Mesothelial cell of epicardium (in vitro differentiated cells): ENCODE measurements around the gene SP140L. TPM values are rescaled to one million over a fixed set of nuclear protein-coding genes. Genes with fewer than 3 reads are reported as not detected.
A peak's percentile ranks its signal among the peaks of the same experiment; 100 is the strongest.

ENCODE experiments used
- DNase-seq, 2 experiments: peaks; one replicate each; pipeline ENCODE4 v3.0.0; 2021; ENCODE audit warnings: low spot score in 2 of 2; ENCODE audit not compliant: unreplicated experiment in 2 of 2
- H3K27ac Mint-ChIP-seq: 2 replicates; pipeline ENCODE4 v1.8.0; 2021; ENCODE audit warnings: mixed read lengths
- H3K27me3 Mint-ChIP-seq: 2 replicates; pipeline ENCODE4 v1.8.0; 2021; ENCODE audit warnings: low read depth, mixed read lengths
- H3K36me3 Mint-ChIP-seq: 2 replicates; pipeline ENCODE4 v1.8.0; 2021; ENCODE audit warnings: mixed read lengths
- H3K4me1 Mint-ChIP-seq: 2 replicates; pipeline ENCODE4 v1.8.0; 2021; ENCODE audit warnings: mixed read lengths
- H3K4me3 Mint-ChIP-seq: 2 replicates; pipeline ENCODE4 v1.8.0; 2021; ENCODE audit warnings: mild to moderate bottlenecking, moderate library complexity, mixed read lengths
- H3K9me3 Mint-ChIP-seq: 2 replicates; pipeline ENCODE4 v1.8.0; 2021; ENCODE audit warnings: mixed read lengths
- total RNA-seq: library from RNA; stranded (reverse); gene quantifications from 3 replicates; pipeline ENCODE4 v1.2.1, GENCODE V29; 2021
- TF ChIP-seq, protein P1 (sequence below): fragments of 200-600 bp; sonication (generic); IDR thresholded peaks from one replicate; pipeline ENCODE4 v1.5.0; 2021; ENCODE audit warnings: antibody characterized with exemption; ENCODE audit not compliant: unreplicated experiment

SP140L gene
- total RNA-seq, 1 donor from 2014 or later, result 7.2 TPM

DNA sequence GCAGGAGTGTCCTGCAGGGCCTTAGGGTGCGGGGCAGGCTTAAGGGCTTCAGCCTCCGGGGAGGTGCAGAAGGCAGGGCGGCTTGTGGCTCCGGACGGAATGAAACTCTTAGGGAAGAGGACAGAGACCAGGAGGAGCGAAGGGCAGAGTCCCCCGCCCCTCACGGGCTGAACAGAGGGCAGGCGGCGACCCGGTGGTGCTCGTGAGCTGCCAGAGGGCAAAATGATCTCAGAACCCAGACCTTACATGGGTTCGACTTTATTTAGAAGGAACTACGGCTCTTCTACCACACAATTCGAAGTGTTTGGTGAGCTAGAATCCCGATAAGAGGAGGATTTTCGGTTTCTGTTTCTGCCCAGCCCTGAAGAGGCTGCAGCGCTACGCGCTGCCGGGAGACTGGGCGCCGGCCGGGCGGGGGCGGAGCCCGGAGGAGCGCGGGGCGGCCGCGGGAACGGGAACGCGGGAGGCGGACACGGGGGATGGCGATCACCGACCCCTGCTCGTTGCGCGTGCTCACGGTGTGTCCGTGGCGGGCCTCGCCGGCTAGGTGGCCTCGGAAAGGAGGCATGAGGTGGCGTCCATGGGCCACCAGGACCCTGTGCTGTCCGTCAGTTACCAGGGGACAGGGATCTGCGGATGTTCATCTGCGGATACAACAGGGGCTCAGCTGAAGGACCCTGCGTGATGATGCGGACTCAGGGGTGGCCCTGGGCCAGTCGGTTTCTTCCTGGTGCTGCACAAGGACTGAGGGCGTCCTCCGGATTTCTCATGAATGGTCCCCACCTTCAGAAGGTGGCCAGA lies 84.8 kb downstream of the SP140L start:
- DNase-seq, result peak in 1 of 2 experiments; percentile 73
- peaks cover 20% of the 10 kb centered on the region for H3K4me1 Mint-ChIP-seq
- TF ChIP-seq, protein P1, sequence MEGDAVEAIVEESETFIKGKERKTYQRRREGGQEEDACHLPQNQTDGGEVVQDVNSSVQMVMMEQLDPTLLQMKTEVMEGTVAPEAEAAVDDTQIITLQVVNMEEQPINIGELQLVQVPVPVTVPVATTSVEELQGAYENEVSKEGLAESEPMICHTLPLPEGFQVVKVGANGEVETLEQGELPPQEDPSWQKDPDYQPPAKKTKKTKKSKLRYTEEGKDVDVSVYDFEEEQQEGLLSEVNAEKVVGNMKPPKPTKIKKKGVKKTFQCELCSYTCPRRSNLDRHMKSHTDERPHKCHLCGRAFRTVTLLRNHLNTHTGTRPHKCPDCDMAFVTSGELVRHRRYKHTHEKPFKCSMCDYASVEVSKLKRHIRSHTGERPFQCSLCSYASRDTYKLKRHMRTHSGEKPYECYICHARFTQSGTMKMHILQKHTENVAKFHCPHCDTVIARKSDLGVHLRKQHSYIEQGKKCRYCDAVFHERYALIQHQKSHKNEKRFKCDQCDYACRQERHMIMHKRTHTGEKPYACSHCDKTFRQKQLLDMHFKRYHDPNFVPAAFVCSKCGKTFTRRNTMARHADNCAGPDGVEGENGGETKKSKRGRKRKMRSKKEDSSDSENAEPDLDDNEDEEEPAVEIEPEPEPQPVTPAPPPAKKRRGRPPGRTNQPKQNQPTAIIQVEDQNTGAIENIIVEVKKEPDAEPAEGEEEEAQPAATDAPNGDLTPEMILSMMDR, result no peak
- H3K4me3 Mint-ChIP-seq, result peak overlapping the region; percentile 90
- H3K27me3 Mint-ChIP-seq, result peaks cover 62% of the 10 kb centered on the region
- peak overlapping the region; percentile 83 for H3K27ac Mint-ChIP-seq
- no peaks in the 10 kb centered on the region for H3K36me3 Mint-ChIP-seq
- H3K9me3 Mint-ChIP-seq, result no peaks in the 10 kb centered on the region

- H3K27me3 Mint-ChIP-seq, result peaks cover 57% of the 10 kb centered on the region
- no peak for DNase-seq
- H3K4me1 Mint-ChIP-seq, result peaks cover 20% of the 10 kb centered on the region
- H3K9me3 Mint-ChIP-seq, result no peaks in the 10 kb centered on the region
- no peaks in the 10 kb centered on the region for H3K36me3 Mint-ChIP-seq
- TF ChIP-seq, protein P1, result no peak
- H3K27ac Mint-ChIP-seq, result peak overlapping the region; percentile 79
- H3K4me3 Mint-ChIP-seq, result peak overlapping the region; percentile 90
These were observed 85.3 kb downstream of the SP140L start for GRCh38 chr2:230412371-230412711.

DNA sequence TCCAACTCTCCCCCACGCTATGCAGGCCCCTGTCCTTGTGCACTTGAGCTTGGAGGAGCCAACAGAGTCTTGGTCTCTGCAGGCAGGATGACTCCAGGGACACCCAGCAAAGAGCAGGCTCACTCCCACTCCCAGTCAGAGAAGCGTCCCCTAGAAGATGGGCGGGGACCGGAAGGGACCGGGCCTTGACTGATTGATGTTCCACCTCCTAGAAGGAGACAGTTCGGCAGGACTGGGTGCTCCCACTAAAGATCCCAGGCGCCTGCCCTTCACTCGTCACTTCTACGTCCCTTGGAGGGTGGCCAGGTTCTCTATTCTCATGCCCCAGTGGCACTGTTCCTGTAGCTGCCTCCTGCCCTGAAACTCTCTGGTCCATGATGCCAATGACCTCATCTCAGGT lies 85.9 kb downstream of the SP140L start:
- H3K36me3 Mint-ChIP-seq, result no peaks in the 10 kb centered on the region
- TF ChIP-seq, protein P1, result no peak
- no peak for DNase-seq
- peaks cover 25% of the 10 kb centered on the region for H3K4me1 Mint-ChIP-seq
- peak overlapping the region; percentile 90 for H3K4me3 Mint-ChIP-seq
- H3K9me3 Mint-ChIP-seq, result no peaks in the 10 kb centered on the region
- no peak overlapping the region for H3K27ac Mint-ChIP-seq
- H3K27me3 Mint-ChIP-seq, result peaks cover 54% of the 10 kb centered on the region

DNA sequence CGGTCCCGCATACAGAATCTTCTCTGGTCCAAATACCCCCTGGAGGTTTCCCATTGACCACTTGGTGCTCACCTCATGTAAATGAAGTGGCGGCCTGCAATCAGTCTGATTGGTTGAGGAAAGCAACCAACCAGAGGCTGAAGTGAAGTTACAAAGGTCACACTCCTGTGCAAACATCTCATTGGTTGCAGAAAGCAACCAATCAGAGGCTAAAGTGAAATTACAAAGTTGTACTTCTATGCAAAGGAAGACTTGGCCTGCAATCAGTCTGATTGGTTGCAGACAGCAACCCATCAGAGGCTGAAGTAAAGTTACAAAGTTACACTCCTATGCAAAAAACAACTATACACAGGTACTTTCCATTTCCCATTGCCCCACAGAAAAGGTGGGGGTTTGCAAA lies 86.5 kb downstream of the SP140L start:
- no peak for DNase-seq
- Mint-ChIP-seq H3K4me1 (peaks cover 30% of the 10 kb centered on the region), H3K36me3 (no peaks in the 10 kb centered on the region), H3K9me3 (no peaks in the 10 kb centered on the region), H3K27ac (no peak overlapping the region), H3K27me3 (peaks cover 48% of the 10 kb centered on the region), H3K4me3 (no peak overlapping the region)
- TF ChIP-seq, protein P1, result no peak

DNA sequence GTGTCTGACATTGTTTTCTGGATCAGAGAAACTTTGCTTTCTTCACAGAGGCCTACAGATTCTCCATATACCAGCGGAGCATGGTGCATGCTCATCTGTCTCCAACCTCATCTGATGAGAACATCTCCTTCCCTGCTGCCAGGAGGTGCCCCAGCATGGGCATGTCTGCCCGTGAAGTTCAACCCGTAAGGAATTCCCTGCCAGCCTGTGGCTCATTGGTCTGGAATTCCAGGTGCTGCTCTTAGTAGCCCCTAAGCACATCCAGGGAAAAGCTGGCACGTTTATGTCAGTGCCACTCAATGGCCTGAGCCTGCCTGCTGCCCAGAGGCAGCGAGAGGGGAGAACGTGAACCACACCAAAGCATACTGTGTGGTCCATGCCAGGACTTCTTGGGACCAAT lies 87.3 kb downstream of the SP140L start:
- peaks cover 39% of the 10 kb centered on the region for H3K27me3 Mint-ChIP-seq
- TF ChIP-seq, protein P1, result no peak
- no peak overlapping the region for H3K27ac Mint-ChIP-seq
- H3K4me3 Mint-ChIP-seq, result no peak overlapping the region
- peaks cover 33% of the 10 kb centered on the region for H3K4me1 Mint-ChIP-seq
- H3K36me3 Mint-ChIP-seq, result no peaks in the 10 kb centered on the region
- DNase-seq, result no peak
- H3K9me3 Mint-ChIP-seq, result no peaks in the 10 kb centered on the region
